HEK293T (cell line): Measurements from ENCODE around the gene MRPS26.

Source experiments
- CTCF ChIA-PET: fragments of 350-600 bp; formaldehyde crosslinking; extraction: SDS; loops from one replicate; lab custom pipeline; 2021; ENCODE audit warnings: antibody characterized with exemption, inconsistent platforms; lab: Yijun Ruan, JAX
- POLR2A ChIA-PET: fragments of 350-600 bp; formaldehyde crosslinking; extraction: SDS; loops from one replicate; lab custom pipeline; 2020; ENCODE audit warnings: antibody characterized with exemption, inconsistent platforms; lab: Yijun Ruan, JAX
- DNase-seq: peaks from one replicate; pipeline ENCODE4 v3.0.0; 2012; ENCODE audit warnings: mixed read lengths; ENCODE audit errors: extremely low spot score
- ARNT ChIP-seq: fragments of 450-650 bp; IDR thresholded peaks from 2 replicates; pipeline ENCODE4 v1.6.1; 2017; ENCODE audit warnings: mild to moderate bottlenecking
- BHLHE40 ChIP-seq: fragments of 450-650 bp; IDR thresholded peaks from 2 replicates; pipeline ENCODE4 v1.6.1; 2016; ENCODE audit warnings: mild to moderate bottlenecking, moderate library complexity, borderline replicate concordance
- CTBP1 ChIP-seq: fragments of 450-650 bp; IDR thresholded peaks from 2 replicates; pipeline ENCODE4 v1.6.1; 2016; ENCODE audit warnings: borderline replicate concordance
- ELF4 ChIP-seq: fragments of 450-650 bp; IDR thresholded peaks from 2 replicates; pipeline ENCODE4 v1.6.1; 2017; ENCODE audit warnings: antibody characterized with exemption
- FOXA1 ChIP-seq: fragments of 450-650 bp; IDR thresholded peaks from 2 replicates; pipeline ENCODE4 v1.6.1; 2016; ENCODE audit warnings: mild to moderate bottlenecking
- FOXK2 ChIP-seq: fragments of 450-650 bp; IDR thresholded peaks from 2 replicates; pipeline ENCODE4 v1.6.1; 2016; ENCODE audit warnings: mild to moderate bottlenecking
- FOXM1 ChIP-seq: fragments of 450-650 bp; IDR thresholded peaks from 2 replicates; pipeline ENCODE4 v1.6.1; 2017; ENCODE audit warnings: mild to moderate bottlenecking, borderline replicate concordance
- HDGF ChIP-seq: fragments of 450-650 bp; IDR thresholded peaks from 2 replicates; pipeline ENCODE4 v1.6.1; 2017; ENCODE audit warnings: antibody characterized with exemption, borderline replicate concordance
- L3MBTL2 ChIP-seq: fragments of 450-650 bp; conservative IDR thresholded peaks from 2 replicates; pipeline ENCODE4 v1.6.1; 2016; ENCODE audit warnings: mild to moderate bottlenecking
- LEF1 ChIP-seq: fragments of 450-650 bp; IDR thresholded peaks from 2 replicates; pipeline ENCODE4 v1.6.1; 2017; ENCODE audit warnings: mild to moderate bottlenecking, borderline replicate concordance
- NFRKB ChIP-seq: fragments of 450-650 bp; IDR thresholded peaks from 2 replicates; pipeline ENCODE4 v1.6.1; 2016; ENCODE audit warnings: mild to moderate bottlenecking, moderate library complexity
- SP1 ChIP-seq: fragments of 450-650 bp; IDR thresholded peaks from 2 replicates; pipeline ENCODE4 v1.6.1; 2017
- SUZ12 ChIP-seq: fragments of 450-650 bp; IDR thresholded peaks from 2 replicates; pipeline ENCODE4 v1.6.1; 2016; ENCODE audit warnings: mild to moderate bottlenecking
- TARDBP ChIP-seq: fragments of 450-650 bp; IDR thresholded peaks from 2 replicates; pipeline ENCODE4 v1.6.1; 2016
- ZNF384 ChIP-seq: fragments of 450-650 bp; IDR thresholded peaks from 2 replicates; pipeline ENCODE4 v1.6.1; 2016
- TF ChIP-seq, protein P1 (sequence below): fragments of 450-650 bp; IDR thresholded peaks from 2 replicates; pipeline ENCODE4 v1.6.1; 2016

Gene MRPS26

GRCh38 chr20:3027987-3028386, 17.9 kb upstream of the MRPS26 start:
- ChIA-PET CTCF (no interaction called here), POLR2A (no interaction called here)
- TF ChIP-seq FOXK2 (no peak), ELF4 (no peak), CTBP1 (no peak), L3MBTL2 (no peak), ARNT (no peak), HDGF (no peak), TARDBP (no peak), ZNF384 (no peak), NFRKB (no peak), SUZ12 (no peak), BHLHE40 (no peak), FOXA1 (no peak)
- TF ChIP-seq, protein P1, sequence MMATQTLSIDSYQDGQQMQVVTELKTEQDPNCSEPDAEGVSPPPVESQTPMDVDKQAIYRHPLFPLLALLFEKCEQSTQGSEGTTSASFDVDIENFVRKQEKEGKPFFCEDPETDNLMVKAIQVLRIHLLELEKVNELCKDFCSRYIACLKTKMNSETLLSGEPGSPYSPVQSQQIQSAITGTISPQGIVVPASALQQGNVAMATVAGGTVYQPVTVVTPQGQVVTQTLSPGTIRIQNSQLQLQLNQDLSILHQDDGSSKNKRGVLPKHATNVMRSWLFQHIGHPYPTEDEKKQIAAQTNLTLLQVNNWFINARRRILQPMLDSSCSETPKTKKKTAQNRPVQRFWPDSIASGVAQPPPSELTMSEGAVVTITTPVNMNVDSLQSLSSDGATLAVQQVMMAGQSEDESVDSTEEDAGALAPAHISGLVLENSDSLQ = no peak
- no peak for DNase-seq

- no peak for TF ChIP-seq LEF1
- no peak for TF ChIP-seq CTBP1
- no peak for TF ChIP-seq ELF4
- no peak for TF ChIP-seq TARDBP
- TF ChIP-seq, protein P1 = no peak
- TF ChIP-seq ARNT = no peak
- no peak for TF ChIP-seq SP1
- TF ChIP-seq HDGF = no peak
- TF ChIP-seq BHLHE40 = no peak
- TF ChIP-seq FOXM1 = no peak
- no peak for TF ChIP-seq L3MBTL2
- TF ChIP-seq SUZ12 = no peak
- TF ChIP-seq ZNF384 = no peak
- TF ChIP-seq NFRKB = no peak
- TF ChIP-seq FOXK2 = no peak
- no peak for TF ChIP-seq FOXA1
- CTCF ChIA-PET = no interaction called here
- no peak for DNase-seq
- POLR2A ChIA-PET = no interaction called here
These were observed 14.2 kb upstream of the MRPS26 start for GRCh38 chr20:3031524-3032147.

- POLR2A ChIA-PET = no interaction called here
- DNase-seq = no peak
- CTCF ChIA-PET = no interaction called here
- TF ChIP-seq FOXK2 = no peak
- TF ChIP-seq ARNT = no peak
- no peak for TF ChIP-seq HDGF
These were observed 13.2 kb upstream of the MRPS26 start for GRCh38 chr20:3032624-3033023.

GRCh38 chr20:3037654-3038053, 8.2 kb upstream of the MRPS26 start:
- ChIA-PET CTCF (interaction anchor here (0.5 kb wide), 1 partner anchor 15 kb away, joined by 3 read pairs; no protein-coding TSS in a partner anchor), POLR2A (no interaction called here)
- DNase-seq = no peak
- TF ChIP-seq ZNF384 (no peak), SUZ12 (no peak), FOXA1 (no peak), LEF1 (no peak), FOXK2 (no peak), BHLHE40 (no peak)
- TF ChIP-seq, protein P1 = no peak

GRCh38 chr20:3038454-3038853, 7.4 kb upstream of the MRPS26 start:
- POLR2A ChIA-PET = no interaction called here
- CTCF ChIA-PET = no interaction called here
- DNase-seq = no peak
- TF ChIP-seq LEF1 (no peak), FOXA1 (no peak), HDGF (no peak), TARDBP (no peak), SUZ12 (no peak), NFRKB (no peak), ZNF384 (no peak), CTBP1 (no peak), ARNT (no peak)
- TF ChIP-seq, protein P1 = no peak

- ChIA-PET CTCF (no interaction called here), POLR2A (no interaction called here)
- DNase-seq = no peak
- TF ChIP-seq, protein P1 = no peak
- TF ChIP-seq LEF1 (no peak), FOXM1 (no peak), FOXK2 (no peak), SUZ12 (no peak), BHLHE40 (no peak), FOXA1 (no peak), ELF4 (no peak), ARNT (no peak), HDGF (no peak)
These were observed 6.4 kb upstream of the MRPS26 start for GRCh38 chr20:3039426-3039825.
